Measurements from ENCODE around the gene RASSF6.
"Not testable (repeated sequence)": the region's sequence is repeated elsewhere in the genome, so short reads cannot be mapped to it uniquely, and the experiment has no call there.

Gene RASSF6

GRCh38 chr4:73653695-73654106 lies 33.5 kb upstream of the RASSF6 start:
- no peak for TF ChIP-seq CTCF (IDR thresholded peaks at IDR 0.05)
- Histone ChIP-seq H3K79me2 (no peaks in the 10 kb centered on the region), H3K4me2 (ENCODE audit: low read length) (no peak overlapping the region), H3K9ac (no peak overlapping the region), H3K36me3 (ENCODE audit: control insufficient read depth, insufficient read depth, low read length) (no peaks in the 10 kb centered on the region), H3K27me3 (ENCODE audit: control insufficient read depth, insufficient read depth, low read length) (no peaks in the 10 kb centered on the region), H3K9me3 (ENCODE audit: control insufficient read depth, low read length) (no peaks in the 10 kb centered on the region), H3K4me1 (no peaks in the 10 kb centered on the region), H3K4me3 (ENCODE audit: low read depth, low read length) (no peak overlapping the region), H3K27ac (no peak overlapping the region), H2AFZ (no peak overlapping the region)

- H3K4me1 ChIP-seq = no peaks in the 10 kb centered on the region
- TF ChIP-seq CTCF (IDR thresholded peaks at IDR 0.05) = no peak
- H3K36me3 ChIP-seq (ENCODE audit: control insufficient read depth, insufficient read depth, low read length) = no peaks in the 10 kb centered on the region
- H3K27me3 ChIP-seq (ENCODE audit: control insufficient read depth, insufficient read depth, low read length) = no peaks in the 10 kb centered on the region
- H3K9me3 ChIP-seq (ENCODE audit: control insufficient read depth, low read length) = no peaks in the 10 kb centered on the region
- no peak overlapping the region for H3K9ac ChIP-seq
- H3K27ac ChIP-seq = no peak overlapping the region
- no peak overlapping the region for H3K4me3 ChIP-seq (ENCODE audit: low read depth, low read length)
- H2AFZ ChIP-seq = no peak overlapping the region
- H3K79me2 ChIP-seq = no peaks in the 10 kb centered on the region
- H3K4me2 ChIP-seq (ENCODE audit: low read length) = no peak overlapping the region
Measured at GRCh38 chr4:73650250-73650649, 30.0 kb upstream of the RASSF6 start.

GRCh38 chr4:73648478-73648877 lies 28.2 kb upstream of the RASSF6 start:
- no peaks in the 10 kb centered on the region for H3K4me1 ChIP-seq
- H3K79me2 ChIP-seq = no peaks in the 10 kb centered on the region
- TF ChIP-seq CTCF (IDR thresholded peaks at IDR 0.05) = no peak
- no peaks in the 10 kb centered on the region for H3K27me3 ChIP-seq (ENCODE audit: control insufficient read depth, insufficient read depth, low read length)
- H3K36me3 ChIP-seq (ENCODE audit: control insufficient read depth, insufficient read depth, low read length) = no peaks in the 10 kb centered on the region
- H3K4me2 ChIP-seq (ENCODE audit: low read length) = no peak overlapping the region
- no peak overlapping the region for H3K27ac ChIP-seq
- no peak overlapping the region for H3K4me3 ChIP-seq (ENCODE audit: low read depth, low read length)
- no peak overlapping the region for H2AFZ ChIP-seq
- H3K9me3 ChIP-seq (ENCODE audit: control insufficient read depth, low read length) = no peaks in the 10 kb centered on the region
- H3K9ac ChIP-seq = no peak overlapping the region

GRCh38 chr4:73646117-73646516 lies 25.9 kb upstream of the RASSF6 start:
- Histone ChIP-seq H3K27ac (no peak overlapping the region), H3K79me2 (no peaks in the 10 kb centered on the region), H3K4me1 (no peaks in the 10 kb centered on the region), H3K9me3 (ENCODE audit: control insufficient read depth, low read length) (no peaks in the 10 kb centered on the region), H2AFZ (no peak overlapping the region), H3K4me3 (ENCODE audit: low read depth, low read length) (no peak overlapping the region), H3K36me3 (ENCODE audit: control insufficient read depth, insufficient read depth, low read length) (no peaks in the 10 kb centered on the region), H3K4me2 (ENCODE audit: low read length) (no peak overlapping the region), H3K9ac (no peak overlapping the region), H3K27me3 (ENCODE audit: control insufficient read depth, insufficient read depth, low read length) (no peaks in the 10 kb centered on the region)
- TF ChIP-seq CTCF (IDR thresholded peaks at IDR 0.05) = no peak

- no peaks in the 10 kb centered on the region for H3K9me3 ChIP-seq (ENCODE audit: control insufficient read depth, low read length)
- no peaks in the 10 kb centered on the region for H3K4me1 ChIP-seq
- no peaks in the 10 kb centered on the region for H3K36me3 ChIP-seq (ENCODE audit: control insufficient read depth, insufficient read depth, low read length)
- H3K27me3 ChIP-seq (ENCODE audit: control insufficient read depth, insufficient read depth, low read length) = no peaks in the 10 kb centered on the region
- no peak overlapping the region for H3K4me3 ChIP-seq (ENCODE audit: low read depth, low read length)
- no peak overlapping the region for H3K9ac ChIP-seq
- H2AFZ ChIP-seq = no peak overlapping the region
- no peak overlapping the region for H3K4me2 ChIP-seq (ENCODE audit: low read length)
- H3K27ac ChIP-seq = no peak overlapping the region
- no peaks in the 10 kb centered on the region for H3K79me2 ChIP-seq
- TF ChIP-seq CTCF (IDR thresholded peaks at IDR 0.05) = no peak
Measured at GRCh38 chr4:73631565-73632226, 11.5 kb upstream of the RASSF6 start.

- H3K9ac ChIP-seq; H3K9me3 ChIP-seq (ENCODE audit: control insufficient read depth, low read length); H3K4me2 ChIP-seq (ENCODE audit: low read length); H3K4me1 ChIP-seq; H3K36me3 ChIP-seq (ENCODE audit: control insufficient read depth, insufficient read depth, low read length); H3K4me3 ChIP-seq (ENCODE audit: low read depth, low read length); H2AFZ ChIP-seq; H3K27me3 ChIP-seq (ENCODE audit: control insufficient read depth, insufficient read depth, low read length); H3K79me2 ChIP-seq; H3K27ac ChIP-seq: not testable (repeated sequence)
Measured at GRCh38 chr4:73628834-73629233, 8.6 kb upstream of the RASSF6 start.

Data from parathyroid adenoma (tissue), 2 donors.